Tibial nerve (tissue), 4 donors: ENCODE results near the gene GPR34. TPM values are rescaled to one million over a fixed set of nuclear protein-coding genes. Genes with fewer than 3 reads are reported as not detected.
"Not testable (repeated sequence)": the region's sequence is repeated elsewhere in the genome, so short reads cannot be mapped to it uniquely, and the experiment has no call there.

ENCODE experiments used
- DNase-seq, 2 donors: peaks; one replicate each; pipeline ENCODE4 v3.0.0-alpha.2; 2019; ENCODE audit warnings: low spot score in 2 of 2
- H3K27ac ChIP-seq, 4 donors: fragments of 200-600 bp; sonication (generic) in 3 of 4; one replicate each; pipeline ENCODE4 v1.5.1; 2017 to 2019; ENCODE audit warnings: mild to moderate bottlenecking in 1 of 4
- H3K27me3 ChIP-seq, 2 donors: fragments of 200-600 bp; sonication (generic) in 1 of 2; one replicate each; pipeline versions ENCODE4 v1.5.1 to v1.6.0; 2017 to 2019
- H3K36me3 ChIP-seq, 3 donors: fragments of 200-600 bp; sonication (generic); one replicate each; pipeline ENCODE4 v1.5.1; 2018 to 2019
- H3K4me1 ChIP-seq, 4 donors: fragments of 200-600 bp; sonication (generic) in 3 of 4; one replicate each; pipeline ENCODE4 v1.5.1; 2017 to 2019
- H3K4me3 ChIP-seq, 4 donors: fragments of 200-600 bp; sonication (generic) in 3 of 4; one replicate each; pipeline ENCODE4 v1.5.1; 2017 to 2019; ENCODE audit warnings: mild to moderate bottlenecking in 1 of 4, moderate library complexity in 1 of 4
- H3K9me3 ChIP-seq, 4 donors: fragments of 200-600 bp; sonication (generic) in 3 of 4; one replicate each; pipeline ENCODE4 v1.5.1; 2017 to 2019
- CTCF ChIP-seq, 5 experiments: fragments of 200-600 bp in 3 of 5; fragments of 450-650 bp in 2 of 5; sonication (generic) in 3 of 5; IDR thresholded peaks; one replicate each; pipeline ENCODE4 v1.5.1; 2016 to 2019; ENCODE audit warnings: antibody characterized with exemption in 5 of 5, mild to moderate bottlenecking in 3 of 5, moderate library complexity in 2 of 5
- EP300 ChIP-seq, 2 donors: sonication (generic); formaldehyde crosslinking; IDR thresholded peaks; one replicate each; pipeline ENCODE4 v1.6.1; 2017; ENCODE audit warnings: antibody characterized with exemption in 2 of 2, mild to moderate bottlenecking in 1 of 2
- POLR2A ChIP-seq, 2 donors: fragments of 450-650 bp; IDR thresholded peaks; one replicate each; pipeline ENCODE4 v1.6.1; 2017; ENCODE audit warnings: antibody characterized with exemption in 2 of 2, mild to moderate bottlenecking in 2 of 2, moderate library complexity in 2 of 2
- WGBS, 2 donors: methylation state at CpG; one replicate each; pipeline ENCODE4 v1.1.5; 2018; 5-methylcytosine and 5-hydroxymethylcytosine counted together
- total RNA-seq, 4 donors: library from RNA; depleted of rRNA; stranded (reverse); fragments of >200 nt; gene quantifications; one replicate each; pipeline ENCODE4 v1.1.0, GENCODE V29; 2016

GPR34 gene
- total RNA-seq, result 10 to 100 TPM in 2 of 4 donors, 1 to 10 TPM in 2; 5.0 to 19.4 (median 11.3) TPM

GRCh38 chrX:41688835-41689234 is at the start of gene GPR34:
Gene GPR34 (plus strand): TSS chrX:41688973. CDS start chrX:41695634, 6,661 bp downstream.
- peak within 1 kb of the TSS in 1 of 4 donors; percentile 27 for H3K4me3 ChIP-seq
- no peak within 1 kb of the TSS for H3K27ac ChIP-seq
- no peaks in the 10 kb centered on the region for H3K36me3 ChIP-seq
- H3K9me3 ChIP-seq, result no peaks in the 10 kb centered on the region
- WGBS, 2 donors, result 66 to 71% methylated on average over 8 of the region's 8 CpGs
- H3K4me1 ChIP-seq, result peaks cover 0 to 4% (median 0%) of the 10 kb centered on the region in 4 donors
- DNase-seq, result no peak
- no peaks in the 10 kb centered on the region for H3K27me3 ChIP-seq
- TF ChIP-seq CTCF (IDR thresholded peaks at IDR 0.05) (no peak), POLR2A (IDR thresholded peaks at IDR 0.05) (no peak), EP300 (IDR thresholded peaks at IDR 0.05) (no peak)

- not testable (repeated sequence) for DNase-seq, H3K4me3 ChIP-seq, H3K27ac ChIP-seq, H3K27me3 ChIP-seq, H3K4me1 ChIP-seq, H3K36me3 ChIP-seq, H3K9me3 ChIP-seq
- 49 to 78% methylated on average over 2 of the region's 2 CpGs for WGBS, 2 donors
Measured at GRCh38 chrX:41646201-41646600, 42.6 kb upstream of the GPR34 start.

GRCh38 chrX:41653125-41653524 is 35.6 kb upstream of the GPR34 start:
- 88 to 96% methylated on average over 4 of the region's 4 CpGs for WGBS, 2 donors
- DNase-seq, result no peak
- no peak for TF ChIP-seq POLR2A (IDR thresholded peaks at IDR 0.05)
- no peak for TF ChIP-seq CTCF (IDR thresholded peaks at IDR 0.05)
- TF ChIP-seq EP300 (IDR thresholded peaks at IDR 0.05), result no peak
- Histone ChIP-seq H3K4me3 (no peak overlapping the region), H3K36me3 (peaks cover 0 to 11% (median 0%) of the 10 kb centered on the region in 3 donors), H3K27me3 (peaks cover 0 to 3% of the 10 kb centered on the region in 2 donors), H3K9me3 (no peaks in the 10 kb centered on the region), H3K27ac (no peak overlapping the region), H3K4me1 (no peaks in the 10 kb centered on the region)

GRCh38 chrX:41655101-41655500 is 33.7 kb upstream of the GPR34 start:
- DNase-seq, result no peak
- WGBS, 2 donors, result 80 to 89% methylated on average over 4 of the region's 4 CpGs
- H3K36me3 ChIP-seq, result peaks cover 0 to 26% (median 0%) of the 10 kb centered on the region in 3 donors
- no peak overlapping the region for H3K27ac ChIP-seq
- peaks cover 0 to 3% of the 10 kb centered on the region in 2 donors for H3K27me3 ChIP-seq
- TF ChIP-seq POLR2A (IDR thresholded peaks at IDR 0.05) (no peak), EP300 (IDR thresholded peaks at IDR 0.05) (no peak), CTCF (IDR thresholded peaks at IDR 0.05) (no peak)
- no peak overlapping the region for H3K4me3 ChIP-seq
- no peaks in the 10 kb centered on the region for H3K9me3 ChIP-seq
- H3K4me1 ChIP-seq, result no peaks in the 10 kb centered on the region

- no peaks in the 10 kb centered on the region for H3K9me3 ChIP-seq
- peaks cover 0 to 26% (median 0%) of the 10 kb centered on the region in 3 donors for H3K36me3 ChIP-seq
- no peak overlapping the region for H3K4me3 ChIP-seq
- TF ChIP-seq POLR2A (IDR thresholded peaks at IDR 0.05) (no peak), CTCF (IDR thresholded peaks at IDR 0.05) (no peak)
- 78 to 88% methylated on average over 4 of the region's 4 CpGs for WGBS, 2 donors
- H3K27me3 ChIP-seq, result peaks cover 0 to 3% of the 10 kb centered on the region in 2 donors
- no peak overlapping the region for H3K27ac ChIP-seq
- DNase-seq, result no peak
- H3K4me1 ChIP-seq, result no peaks in the 10 kb centered on the region
Measured at GRCh38 chrX:41655631-41656030, 33.1 kb upstream of the GPR34 start.
